ENCODE results near the gene NUMA1.

Gene NUMA1

DNA sequence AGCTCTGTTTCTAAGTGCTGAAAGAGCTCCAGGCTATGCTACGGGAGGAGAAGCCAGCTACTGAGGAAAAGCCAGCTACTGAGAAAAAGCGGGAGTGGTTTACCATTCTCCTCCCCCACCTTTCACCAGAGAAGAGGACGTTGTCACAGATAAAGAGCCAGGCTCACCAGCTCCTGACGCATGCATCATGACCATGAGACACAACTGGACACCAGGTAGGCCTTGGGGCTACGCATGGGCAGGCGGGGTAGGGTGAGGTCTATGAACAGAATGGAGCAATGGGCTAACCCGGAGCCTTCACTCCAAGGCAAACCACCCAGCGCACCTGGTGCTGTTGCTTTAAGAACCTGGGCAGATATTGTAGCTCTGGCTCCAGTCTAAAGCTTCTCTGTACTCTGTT lies 80.5 kb downstream of the NUMA1 start:
- no peak for DNase-seq

DNA sequence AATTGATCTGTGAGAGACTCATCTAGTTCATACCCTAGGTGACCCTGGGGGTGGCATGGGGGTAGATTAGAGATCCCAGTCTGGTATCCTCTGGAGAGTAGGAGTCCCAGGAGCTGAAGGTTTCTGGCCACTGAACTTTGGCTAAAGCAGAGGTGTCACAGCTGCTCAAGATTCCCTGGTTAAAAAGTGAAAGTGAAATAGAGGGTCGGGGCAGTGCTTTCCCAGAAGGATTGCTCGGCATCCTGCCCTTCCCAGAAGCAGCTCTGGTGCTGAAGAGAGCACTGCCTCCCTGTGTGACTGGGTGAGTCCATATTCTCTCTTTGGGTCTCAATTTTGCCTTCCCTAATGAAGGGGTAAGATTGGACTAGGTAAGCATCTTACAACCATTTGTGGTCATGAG lies 81.0 kb downstream of the NUMA1 start:
- DNase-seq: no peak

DNA sequence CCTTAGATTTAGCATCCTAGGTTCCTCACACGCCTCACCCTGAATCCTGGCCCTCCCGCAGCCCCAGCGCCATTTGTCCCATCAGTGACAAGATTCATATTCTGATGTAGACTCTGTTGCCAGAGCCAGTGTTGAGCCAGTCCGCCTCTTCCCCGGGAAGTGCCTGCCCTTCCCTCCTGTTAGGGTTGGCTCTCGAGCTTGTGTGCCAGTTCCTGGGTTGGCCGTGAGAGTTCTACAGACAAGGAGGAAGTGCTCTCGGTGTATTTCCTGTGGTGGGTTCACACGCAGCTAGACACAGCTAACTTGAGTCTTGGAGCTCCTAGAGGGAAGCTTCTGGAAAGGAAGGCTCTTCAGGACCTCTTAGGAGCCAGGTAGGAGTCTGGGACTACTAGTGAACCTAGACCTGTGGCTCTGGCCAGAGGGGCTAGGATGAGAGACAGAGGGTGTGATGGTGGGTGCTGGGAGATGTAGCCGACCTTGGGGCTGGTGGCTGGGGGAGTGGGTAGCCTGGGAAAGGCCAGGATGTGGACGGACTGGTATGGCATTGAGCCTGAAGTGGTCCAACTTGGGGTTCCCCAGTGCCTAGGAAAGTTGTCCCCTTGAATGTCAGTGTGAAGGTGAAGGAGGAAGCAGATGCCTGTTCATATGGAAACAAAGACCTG lies 81.6 kb downstream of the NUMA1 start, which contains the start of gene IL18BP:
Gene IL18BP, plus strand, starts transcription at position 261 of the 662 bp plus-strand sequence. CDS start 1,076 bp downstream, outside the sequence.
- no peak for DNase-seq

DNA sequence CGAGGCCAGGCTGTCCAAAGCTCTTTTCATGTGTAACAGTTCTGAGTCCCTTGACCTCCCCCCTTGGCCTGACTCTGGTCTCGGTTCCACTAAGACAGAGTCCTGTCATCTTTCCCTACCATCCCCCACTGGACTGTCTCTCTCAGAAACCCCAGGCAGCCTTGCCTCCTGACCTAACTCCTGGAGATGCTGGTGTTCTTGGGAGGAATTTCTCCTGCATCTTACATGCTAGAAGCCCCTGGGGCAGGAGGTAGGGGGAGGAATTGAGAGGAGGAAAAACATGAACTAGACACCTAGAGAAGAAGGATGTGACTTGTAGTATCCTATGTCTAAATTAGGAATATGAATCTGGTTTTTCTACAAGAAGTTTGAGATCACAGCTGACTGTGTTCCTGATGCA lies 82.3 kb downstream of the NUMA1 start:
- DNase-seq: no peak

DNA sequence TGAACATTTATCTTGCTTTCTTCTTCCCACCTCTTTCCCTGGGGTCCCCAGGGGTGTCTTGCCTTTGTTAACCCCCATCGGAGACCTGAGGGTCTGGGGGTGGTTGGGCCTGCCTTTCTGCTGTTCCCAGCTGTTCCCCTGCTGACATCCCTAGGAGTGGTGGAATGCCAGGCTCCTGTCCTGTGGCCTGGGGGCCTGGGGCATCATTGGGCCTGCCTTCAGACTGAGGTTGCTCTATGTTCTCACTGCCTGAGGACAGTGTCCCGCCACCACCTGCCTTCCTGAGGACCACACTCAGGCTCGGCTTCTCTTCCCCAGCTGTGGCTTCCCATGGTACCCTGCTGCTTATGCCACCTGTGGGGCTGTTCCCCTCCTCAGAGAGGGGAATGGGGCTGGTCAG lies 82.7 kb downstream of the NUMA1 start:
- DNase-seq: no peak

DNA sequence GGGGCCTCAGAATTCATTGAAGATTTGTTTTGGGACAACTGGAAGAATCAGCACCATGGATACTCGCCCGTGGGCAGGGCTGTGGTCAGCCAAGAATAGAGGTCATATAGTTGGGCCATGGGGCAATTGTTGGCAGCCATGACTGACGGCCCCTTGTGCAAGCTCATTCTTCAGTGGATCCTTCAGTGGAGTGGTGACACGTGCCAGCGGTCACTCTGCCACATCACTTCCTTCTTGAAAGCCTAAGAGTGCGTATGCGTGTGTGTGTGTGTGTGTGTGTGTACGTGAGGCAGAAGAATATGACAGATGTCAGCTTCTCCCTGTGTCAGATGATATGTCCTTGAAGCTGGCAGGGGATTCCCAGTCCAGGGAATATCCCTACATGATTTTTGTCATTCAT lies 83.4 kb downstream of the NUMA1 start:
- no peak for DNase-seq

DNA sequence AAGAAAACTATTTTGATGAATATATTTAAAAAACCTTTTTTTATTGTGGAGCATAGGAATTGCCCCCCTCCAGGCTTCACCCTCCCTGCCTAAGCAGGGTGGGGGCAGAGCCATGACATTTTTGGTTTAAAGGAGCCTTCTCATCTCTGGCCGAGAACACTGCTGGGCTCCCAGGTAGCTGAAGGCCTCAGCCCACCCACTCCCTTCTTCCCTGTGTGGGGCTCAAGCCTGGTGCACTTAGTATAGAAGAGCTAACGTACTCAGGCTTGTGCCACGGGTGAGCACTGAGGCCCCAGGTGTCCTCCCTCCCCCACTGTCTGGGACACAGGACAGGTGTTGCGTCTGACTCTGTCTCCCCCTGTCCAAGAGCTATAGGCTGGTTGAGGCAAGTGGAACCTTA lies 83.8 kb downstream of the NUMA1 start:
- DNase-seq: no peak

DNA sequence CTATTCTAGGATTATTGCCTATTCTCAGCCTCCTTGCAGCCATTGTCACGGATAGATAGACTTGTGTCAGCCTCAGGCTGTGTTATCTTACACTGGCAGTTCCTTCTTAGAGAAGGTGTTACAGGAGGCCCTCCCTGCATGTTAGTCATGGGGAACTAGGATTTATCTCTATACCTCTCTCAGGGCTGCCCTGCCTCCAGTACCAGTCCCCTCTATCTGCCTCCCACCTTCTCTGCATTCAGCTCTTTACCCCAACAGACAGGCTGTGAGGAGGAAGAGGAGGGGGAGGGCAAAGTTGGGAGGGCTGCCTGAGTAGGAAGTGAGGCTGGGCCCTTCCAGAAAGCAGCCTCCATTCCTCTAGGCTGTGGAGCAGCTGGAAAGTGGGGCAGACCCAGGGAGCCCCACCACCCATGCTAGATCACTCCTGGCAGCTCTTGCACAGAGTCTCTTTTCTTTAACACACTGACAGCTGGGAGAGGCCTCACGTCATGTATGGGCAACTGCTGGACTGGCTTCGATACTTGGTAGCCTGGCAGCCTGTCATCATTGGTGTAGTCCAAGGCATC lies 84.5 kb downstream of the NUMA1 start:
- DNase-seq: no peak

DNA sequence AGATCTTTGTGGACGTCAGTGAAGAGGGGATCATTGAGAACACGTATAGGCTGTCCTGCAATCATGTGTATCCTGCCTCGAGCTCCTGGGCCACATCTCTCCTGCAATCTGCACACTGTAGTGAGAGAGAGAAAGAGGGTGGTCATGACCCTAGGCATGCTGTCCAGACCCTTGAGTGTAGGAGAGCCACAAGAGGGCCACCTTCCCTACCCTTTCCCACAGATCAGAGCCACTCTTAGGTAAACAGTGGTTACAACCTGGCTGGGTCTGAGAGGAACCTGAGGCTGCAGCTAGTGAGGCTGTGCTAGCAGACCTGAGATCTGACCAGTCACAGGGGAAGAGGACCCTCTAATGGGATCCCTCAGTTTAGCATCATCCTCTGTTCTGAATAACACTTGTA lies 85.6 kb downstream of the NUMA1 start:
- DNase-seq: no peak

DNA sequence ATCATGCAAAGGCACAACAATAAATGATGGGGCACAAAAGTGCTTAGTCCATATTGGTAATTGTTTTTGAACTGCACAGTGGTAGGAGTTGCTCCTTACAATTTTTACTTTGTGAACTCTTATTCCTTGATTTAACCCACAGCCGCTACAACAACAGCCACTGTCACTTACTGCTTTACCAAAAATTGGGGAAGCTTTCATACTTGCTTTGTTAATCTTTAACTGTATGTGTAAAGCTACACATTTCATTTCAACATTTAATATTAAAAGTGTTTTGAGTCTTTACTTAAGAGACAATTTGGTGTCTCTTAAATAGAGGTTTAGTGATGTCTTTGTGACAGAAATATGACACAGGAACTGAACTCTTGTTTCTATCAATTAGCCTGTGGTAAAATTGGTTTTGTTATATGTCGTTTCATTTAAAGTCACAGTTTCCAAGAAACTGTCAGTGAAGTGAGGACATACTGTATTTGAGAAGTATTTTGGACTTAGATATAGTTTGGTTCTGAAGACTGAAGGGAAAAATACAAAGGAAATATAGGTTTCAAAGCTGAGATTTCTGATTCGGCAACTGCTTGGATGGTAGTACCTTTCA lies 88.1 kb downstream of the NUMA1 start:
- no peak for DNase-seq

DNA sequence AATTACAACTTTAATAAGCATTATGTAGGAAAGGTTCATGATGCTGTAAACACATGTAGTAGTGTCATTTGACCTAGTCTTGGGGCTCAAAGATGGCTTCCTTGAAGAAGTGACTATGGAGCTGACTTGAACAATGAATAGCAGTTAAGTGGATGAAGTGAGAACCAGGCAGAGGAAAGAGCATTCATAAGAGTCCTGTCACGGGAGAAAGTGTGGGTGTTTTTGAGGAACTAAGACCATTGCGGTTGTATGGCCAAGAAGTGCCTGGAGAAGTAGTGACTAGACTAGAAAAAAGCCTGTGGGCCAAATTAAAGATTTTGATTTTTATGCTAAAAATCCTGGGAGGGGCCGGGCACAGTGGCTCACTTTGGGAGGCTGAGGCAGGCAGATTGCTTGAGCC lies 88.8 kb downstream of the NUMA1 start:
- DNase-seq: no peak

DNA sequence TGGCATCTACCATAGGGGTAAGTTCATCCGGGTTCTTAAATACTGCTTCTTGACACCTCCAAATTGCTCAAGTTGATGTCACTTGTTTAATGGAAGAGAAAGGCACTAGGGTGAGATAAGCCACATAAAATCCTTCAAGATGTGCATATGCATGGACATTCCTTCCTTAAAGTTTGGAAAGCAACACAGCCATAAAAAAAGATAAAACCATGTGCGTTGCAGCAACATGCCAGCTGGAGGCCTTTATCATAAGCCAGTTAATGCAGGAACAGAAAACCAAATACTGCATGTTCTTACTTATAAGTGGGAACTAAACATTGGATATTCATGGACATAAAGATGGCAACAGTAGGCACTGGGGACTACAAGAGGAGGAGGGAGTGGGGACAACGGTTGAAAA lies 89.6 kb downstream of the NUMA1 start:
- no peak for DNase-seq

DNA sequence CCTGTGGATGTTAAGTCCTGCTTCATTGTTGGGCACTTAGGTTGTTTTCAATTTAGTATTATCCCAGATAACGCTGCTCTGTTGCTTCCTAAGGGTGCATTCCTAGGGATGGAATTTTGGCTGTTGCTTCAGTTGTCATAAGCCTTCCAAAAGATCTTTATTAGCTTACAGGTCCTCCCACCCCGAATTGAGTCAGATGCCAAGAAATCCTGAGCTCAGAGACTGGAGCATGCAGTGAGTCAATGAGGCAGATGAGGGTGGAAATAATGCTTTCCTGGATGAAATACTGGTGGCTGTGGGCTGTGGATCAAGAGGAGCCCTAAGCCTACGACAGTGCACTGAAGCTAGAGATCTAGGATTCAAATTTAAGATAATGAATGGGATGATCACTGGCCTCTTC lies 92.3 kb downstream of the NUMA1 start:
- DNase-seq: no peak

DNA sequence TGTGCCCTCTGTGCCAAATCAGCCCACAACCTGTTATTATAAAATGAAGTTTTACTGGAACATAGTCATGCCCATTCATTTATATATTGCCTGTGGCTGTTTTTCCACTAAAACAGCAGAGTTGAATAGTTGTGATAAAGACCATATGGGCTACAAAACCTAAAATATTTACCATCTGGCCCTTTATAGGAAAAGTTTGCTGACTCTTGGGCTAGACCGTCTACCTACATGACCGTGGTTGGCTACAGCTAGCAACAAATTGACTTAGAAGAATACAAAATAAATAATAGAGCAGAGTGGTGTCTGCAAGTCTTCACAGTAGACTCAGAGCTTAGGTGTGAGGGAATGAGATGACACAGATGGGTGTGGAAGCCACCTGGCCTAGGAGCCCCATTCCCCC lies 92.8 kb downstream of the NUMA1 start:
- no peak for DNase-seq

DNA sequence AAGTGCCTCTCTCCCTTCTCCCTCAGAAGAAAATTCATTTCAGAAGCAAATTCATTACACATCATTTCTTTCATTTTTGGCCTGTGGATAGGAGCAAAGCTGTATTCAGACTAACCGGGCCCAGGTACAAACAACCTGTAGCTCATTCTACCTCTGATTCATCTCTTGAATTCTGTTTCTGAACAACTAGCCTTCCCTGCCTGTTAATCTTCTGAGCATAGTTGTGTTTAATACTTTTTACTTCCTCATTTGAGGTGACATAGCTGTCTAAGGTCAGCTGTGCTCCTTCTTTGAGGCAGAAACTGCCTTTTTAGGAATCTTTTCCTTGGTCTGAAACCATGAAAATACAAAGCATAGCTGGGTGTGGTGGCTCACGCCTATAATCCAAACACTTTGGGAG lies 94.2 kb downstream of the NUMA1 start:
- DNase-seq: no peak

DNA sequence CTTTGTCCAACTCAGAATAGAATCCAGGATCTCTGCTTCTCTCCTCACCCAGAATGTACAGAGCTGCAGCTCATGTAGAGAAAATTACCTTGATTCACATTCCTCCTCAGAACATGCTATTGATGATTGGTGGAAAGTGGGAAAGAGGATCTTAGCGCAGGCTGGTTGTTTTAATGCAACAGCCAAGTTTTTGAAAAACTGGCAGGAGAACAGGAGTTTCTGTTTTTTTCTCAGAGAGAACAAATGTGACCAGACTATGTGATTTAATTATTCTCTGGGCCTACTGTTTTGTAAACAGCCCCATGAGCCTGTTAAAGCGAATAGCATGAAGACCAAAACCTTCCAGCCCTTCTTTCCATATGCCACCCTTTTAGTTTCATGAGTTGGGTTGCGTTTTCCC lies 100.7 kb downstream of the NUMA1 start:
- DNase-seq: no peak

DNA sequence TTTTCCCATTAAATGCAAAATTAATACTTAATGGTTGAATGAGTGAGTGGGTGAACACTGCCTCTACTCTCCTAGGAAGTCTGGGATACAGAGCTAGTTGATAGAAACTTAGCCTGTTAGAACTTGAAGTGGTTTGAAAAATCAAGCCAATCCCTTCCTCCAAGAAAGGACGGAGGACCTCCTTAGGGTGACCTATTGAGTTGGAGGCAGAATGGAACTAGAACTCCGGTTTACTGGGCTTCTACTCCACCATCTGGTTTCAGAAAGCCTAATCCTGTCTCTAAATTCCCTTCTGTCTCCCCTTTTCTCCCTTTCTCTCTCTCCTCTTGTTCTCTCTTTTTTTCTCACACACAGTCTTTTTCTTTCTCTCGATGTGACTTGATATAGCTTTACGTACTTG lies 101.2 kb downstream of the NUMA1 start:
- no peak for DNase-seq

DNA sequence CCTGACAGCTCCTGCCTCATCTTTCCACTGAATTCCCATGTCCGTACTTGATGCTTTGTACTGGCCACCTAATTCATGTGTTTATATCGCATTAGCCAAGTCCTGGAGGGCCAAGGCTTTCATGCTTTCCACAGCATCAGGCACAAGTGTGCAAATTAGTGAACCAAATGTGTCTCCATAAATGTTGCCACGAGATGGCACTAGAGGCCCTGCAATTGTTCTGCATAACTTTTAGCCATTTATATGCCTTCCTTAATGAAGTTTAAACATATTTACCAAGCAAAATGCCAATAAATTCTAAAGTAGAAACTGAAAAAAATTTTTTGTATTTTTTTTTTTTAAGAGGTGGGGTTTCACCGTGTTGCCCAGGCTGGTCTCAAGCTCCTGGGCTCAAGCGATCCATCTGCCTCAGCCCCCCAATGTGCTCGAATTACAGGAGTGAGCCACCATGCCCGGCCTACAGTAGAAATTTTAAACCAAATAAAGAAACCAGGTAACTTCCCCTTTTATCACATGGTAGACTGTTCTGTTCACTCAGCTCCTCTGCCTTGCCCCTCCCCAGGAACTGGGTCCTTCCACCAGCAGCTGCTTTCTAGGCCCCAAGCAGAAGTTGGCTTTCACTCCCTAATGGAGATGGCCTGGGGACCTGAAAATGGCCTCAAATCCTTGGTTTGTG lies 102.5 kb downstream of the NUMA1 start:
- peak; percentile 58 for DNase-seq

DNA sequence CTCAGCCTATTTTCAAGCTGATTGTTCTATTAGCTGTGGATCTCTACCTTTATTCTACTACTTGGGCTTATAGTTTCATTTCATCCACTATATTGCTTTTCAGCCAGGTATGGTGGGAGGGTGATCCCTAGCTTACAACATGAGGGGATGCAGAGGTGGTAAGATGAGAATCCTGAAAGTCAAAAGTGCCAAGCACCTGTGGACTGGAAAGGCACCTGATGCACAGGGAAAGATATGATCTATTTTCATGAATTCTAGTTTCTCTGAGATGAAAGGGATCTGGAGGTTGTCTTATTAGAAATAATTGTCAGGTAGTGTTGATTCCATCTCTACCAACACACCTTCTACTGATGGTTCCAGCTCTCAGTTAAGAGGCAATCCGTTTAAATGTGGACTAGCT lies 103.3 kb downstream of the NUMA1 start:
- DNase-seq: no peak

DNA sequence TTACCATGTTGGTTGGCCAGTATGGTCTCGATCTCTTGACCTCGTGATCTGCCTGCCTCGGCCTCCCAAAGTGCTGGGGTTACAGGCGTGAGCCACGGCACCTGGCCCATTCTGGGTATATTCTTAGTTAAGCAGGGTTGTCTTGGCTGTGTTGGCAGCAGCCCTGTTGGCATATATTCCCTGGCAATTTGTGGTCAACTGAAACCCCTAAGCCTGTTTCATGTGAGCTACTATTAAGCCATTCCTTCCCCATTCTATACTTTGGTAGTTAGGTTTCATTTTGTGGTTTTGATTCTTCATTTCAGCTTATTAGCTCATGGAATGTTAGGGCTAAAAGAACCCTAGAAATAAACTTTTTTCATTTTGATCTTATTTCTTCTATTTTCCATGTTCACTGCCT lies 103.8 kb downstream of the NUMA1 start:
- no peak for DNase-seq

DNA sequence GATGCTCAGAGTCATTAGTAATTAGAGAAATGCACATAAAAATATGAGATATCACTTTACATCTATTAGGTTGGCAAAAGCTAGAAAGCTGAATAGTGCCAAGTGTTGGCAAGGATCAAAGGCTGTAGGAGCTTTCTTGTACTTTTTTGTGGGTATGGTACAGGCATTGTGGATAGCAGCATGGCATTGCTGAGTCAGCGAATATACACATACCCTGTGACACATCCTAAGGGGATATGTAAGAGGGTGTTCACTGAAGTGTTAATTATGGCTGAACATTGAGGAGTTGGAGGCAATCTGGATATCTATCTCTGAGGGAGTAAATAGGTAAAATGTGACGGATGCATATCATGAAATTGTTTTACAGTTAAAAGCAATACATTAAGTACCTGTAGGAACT lies 108.7 kb downstream of the NUMA1 start:
- DNase-seq: no peak

DNA sequence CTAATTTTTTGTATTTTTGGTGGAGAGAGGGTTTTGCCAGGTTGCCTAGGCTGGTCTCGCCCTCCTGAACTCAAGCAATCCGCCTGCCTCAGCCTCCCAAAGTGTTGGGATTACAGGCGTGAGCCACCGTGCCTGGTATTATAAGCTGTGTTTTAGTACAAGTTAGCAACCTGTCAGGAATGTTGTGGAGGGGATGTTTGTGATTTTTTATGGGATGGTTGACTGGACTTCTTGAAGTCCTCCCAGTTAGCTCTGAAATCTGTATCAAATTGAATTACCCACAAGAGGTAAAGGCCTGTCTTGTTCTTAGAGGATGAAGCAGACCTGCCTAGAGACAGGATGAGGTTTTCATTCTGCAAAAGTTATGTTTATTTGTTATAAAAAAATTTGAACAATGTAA lies 115.7 kb downstream of the NUMA1 start:
- DNase-seq: no peak

DNA sequence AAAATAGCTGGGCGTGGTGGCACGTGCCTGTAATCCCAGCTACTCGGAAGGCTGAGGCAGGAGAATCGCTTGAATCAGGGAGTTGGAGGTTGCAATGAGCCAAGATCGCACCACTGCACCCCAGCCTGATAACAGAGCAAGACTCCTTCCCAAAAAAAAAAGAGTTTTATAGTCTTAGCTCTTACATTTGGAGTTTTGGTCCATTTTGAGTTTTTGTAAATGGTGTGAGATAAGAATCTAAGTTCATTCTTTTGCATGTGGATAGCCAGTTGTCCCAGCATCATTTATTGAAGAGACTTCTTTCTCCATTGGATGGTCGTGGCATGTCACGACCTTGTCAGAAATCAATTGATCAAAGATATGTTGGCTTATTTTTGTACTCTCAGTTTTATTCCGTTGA lies 116.9 kb downstream of the NUMA1 start:
- DNase-seq: no peak

DNA sequence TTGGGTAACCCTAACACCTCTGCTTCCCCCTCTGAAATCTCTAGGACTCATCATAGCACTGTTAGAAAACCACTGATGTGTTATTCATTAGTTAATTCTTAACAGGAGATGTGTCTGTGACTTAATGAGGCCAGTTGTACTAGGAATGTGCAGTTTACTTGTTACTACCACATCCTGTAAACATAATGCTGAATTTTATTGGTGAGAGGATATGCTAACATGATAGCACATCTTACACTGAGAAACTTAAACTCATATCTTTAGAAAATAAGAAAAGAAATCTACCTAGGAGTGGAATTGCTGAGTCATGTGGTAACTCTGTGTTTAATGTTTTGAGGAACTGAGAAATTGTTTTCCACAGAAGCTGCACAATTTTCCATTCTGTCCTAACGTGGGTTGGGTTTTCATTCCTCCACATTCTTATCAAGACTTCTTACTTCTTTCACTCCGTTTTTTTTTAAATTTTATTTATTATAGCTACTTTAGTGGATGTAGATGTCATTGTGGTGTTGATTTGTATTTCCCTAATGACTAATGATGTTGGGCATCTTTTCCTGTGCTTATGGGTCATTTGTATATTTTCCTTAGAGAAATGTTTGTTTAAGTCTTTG lies 117.8 kb downstream of the NUMA1 start:
- no peak for DNase-seq

All from NCI-H2107 (cell line).